ENCODE data around the gene SERPINB12.

The SERPINB12 gene

DNA sequence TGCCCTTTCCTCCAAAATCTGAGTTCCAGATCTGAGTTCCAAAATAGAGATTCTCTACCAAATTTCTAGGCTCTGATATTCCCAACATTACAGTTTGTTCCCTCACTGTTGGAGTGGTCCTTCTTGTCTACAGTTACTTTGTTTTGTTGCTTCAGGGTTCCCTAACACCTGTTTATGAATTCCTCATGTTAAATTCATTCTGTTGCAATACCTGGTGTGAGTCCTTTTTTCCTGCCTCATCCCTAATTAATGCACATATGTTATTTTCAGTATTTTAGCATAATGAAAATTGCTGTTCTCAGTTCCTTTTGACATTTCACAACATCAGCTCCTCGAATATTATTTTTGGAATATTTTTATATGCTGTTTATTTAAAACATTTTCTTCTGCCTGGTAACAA lies 61.2 kb downstream of the SERPINB12 start:
- DNase-seq (ENCODE audit: low read depth), result no peak

- DNase-seq (ENCODE audit: low read depth), result no peak
These were observed 61.6 kb downstream of the SERPINB12 start for GRCh38 chr18:63603772-63604171.

- DNase-seq (ENCODE audit: low read depth), result no peak
These were observed 62.8 kb downstream of the SERPINB12 start for GRCh38 chr18:63604791-63605567.

DNA sequence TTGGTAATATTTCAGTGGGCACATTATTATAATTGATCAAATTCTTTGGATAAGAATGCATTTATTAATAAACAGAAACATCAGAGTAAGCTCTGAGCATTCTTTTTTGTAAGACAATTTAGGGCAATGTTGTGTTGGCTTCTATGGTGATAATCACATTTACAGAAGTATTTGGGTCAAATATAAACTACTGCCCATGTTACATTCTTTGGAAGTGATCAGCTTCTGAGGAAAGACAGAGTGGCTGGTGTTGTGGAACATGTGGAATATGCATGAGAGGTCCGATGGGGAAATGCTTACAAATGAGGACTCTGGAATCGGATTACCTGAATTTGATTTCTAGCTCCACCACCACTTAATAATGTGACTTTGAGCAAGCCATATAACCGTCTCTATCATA lies 64.4 kb downstream of the SERPINB12 start:
- no peak for DNase-seq (ENCODE audit: low read depth)

GRCh38 chr18:63613420-63613819 lies 71.3 kb downstream of the SERPINB12 start:
- no peak for DNase-seq (ENCODE audit: low read depth)

- no peak for DNase-seq (ENCODE audit: low read depth)
These were observed 75.1 kb downstream of the SERPINB12 start for GRCh38 chr18:63617049-63617914.

GRCh38 chr18:63617915-63618234 lies 75.7 kb downstream of the SERPINB12 start:
- no peak for DNase-seq (ENCODE audit: low read depth)

All from fibroblast of gingiva (primary cell).